SK-N-DZ (cell line): ENCODE measurements around the gene SNN.

Experiments
- DNase-seq: peaks from one replicate; pipeline ENCODE4 v3.0.0-alpha.2; 2015; ENCODE audit warnings: low spot score

The SNN gene

DNA sequence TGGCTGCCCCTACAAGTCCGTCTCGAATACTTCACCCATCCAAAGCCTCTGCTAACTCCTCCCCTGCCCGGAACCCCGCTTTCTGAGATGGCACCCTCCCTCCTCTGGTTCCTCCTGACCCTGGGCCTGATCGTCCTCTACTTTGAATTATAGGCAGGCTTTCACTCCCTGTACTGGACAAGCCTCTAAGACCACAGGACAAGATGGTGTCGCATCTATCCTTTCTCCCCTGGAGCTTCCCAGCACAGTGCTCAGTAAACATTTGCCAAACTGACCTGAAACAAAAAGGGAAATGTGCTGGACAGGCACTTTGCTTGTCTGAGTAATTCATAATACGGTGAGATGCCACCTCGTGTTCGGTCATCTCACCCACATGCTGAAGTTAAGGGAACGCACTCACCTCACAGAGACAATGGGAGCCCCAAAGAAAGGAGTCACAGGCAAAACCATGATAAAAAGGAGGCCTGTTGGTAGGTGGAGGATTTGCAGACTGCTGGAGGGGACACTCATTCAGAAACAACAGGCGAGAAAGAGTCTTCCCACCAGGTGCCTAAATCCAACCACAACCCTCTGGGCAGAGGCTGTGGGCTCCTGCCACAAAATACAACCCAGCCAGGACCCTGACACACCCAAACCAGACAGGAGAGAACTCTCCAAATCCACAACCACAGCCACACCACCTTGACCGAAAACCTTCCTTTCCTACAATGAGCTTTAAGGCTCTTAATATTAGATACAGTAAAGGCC, 28.2 kb downstream of the SNN start:
- DNase-seq: no peak

DNA sequence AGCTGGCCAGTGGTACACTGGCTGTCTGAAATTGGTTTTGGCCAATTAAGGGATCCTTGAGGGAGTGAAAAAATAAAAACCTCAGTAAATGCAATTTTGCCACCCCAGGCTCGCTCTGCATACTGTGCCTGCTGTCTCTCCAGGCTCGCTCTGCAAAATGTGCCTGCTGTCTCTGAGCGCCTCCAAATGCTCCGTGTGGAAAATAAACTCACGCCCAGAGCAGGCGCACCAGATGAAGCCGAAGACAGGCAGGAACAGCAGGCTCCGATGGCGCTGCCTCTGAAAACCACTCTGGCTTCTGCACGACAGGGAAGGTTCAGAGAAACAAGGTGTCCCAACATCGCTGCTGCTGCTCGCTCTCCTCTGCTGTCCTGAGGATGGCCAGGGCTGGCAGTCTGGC, 29.1 kb downstream of the SNN start:
- no peak for DNase-seq

DNA sequence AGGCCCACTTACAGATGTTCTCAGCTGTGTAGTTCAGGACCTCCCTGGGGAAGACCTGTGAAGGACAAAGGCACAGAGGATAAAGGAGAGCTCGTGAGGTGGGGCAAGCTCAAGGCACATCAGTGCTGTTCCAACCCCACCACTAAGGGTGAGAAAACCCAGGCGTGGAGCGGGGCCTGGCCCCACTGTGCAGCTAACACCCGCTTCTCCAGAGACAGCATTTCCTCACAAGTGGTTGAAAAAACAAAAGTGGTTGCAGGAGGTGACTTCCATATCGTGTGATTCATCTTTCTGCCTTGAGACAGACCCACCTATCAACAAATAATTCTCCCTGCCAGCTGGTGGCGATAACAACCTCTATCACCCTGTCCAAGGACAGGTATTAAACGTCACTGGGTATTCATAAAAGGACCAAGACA, 30.0 kb downstream of the SNN start:
- no peak for DNase-seq

DNA sequence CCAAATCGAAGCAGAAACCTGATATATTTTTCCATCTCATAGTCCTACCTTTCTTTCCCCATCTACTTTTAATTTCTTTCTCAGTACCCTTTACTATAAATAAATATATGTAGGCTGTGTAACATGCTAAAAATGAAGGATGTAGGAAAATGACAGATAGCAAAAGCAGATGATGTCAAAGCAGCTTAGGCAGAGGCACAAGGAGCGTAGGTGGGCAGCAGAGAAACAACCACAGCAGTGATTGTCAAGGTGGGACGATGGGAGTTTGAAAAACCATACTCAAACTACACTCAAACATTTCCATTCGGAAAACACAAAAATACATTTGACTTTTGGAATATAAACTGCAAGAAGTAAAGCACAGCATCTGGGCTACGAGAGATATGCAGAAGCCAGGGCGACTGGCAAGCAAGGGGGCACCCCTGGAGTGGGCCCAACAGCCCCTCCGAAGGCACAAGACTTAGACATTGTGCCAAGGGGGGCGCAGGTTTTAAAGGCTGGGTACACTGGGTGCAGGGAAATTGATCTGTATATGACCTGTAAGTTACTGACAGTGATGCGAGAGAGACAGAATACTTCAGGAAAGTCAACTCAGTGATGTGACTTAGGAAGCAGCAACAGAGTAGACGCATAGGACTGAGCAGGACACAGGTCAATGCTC, 31.1 kb downstream of the SNN start:
- no peak for DNase-seq

DNA sequence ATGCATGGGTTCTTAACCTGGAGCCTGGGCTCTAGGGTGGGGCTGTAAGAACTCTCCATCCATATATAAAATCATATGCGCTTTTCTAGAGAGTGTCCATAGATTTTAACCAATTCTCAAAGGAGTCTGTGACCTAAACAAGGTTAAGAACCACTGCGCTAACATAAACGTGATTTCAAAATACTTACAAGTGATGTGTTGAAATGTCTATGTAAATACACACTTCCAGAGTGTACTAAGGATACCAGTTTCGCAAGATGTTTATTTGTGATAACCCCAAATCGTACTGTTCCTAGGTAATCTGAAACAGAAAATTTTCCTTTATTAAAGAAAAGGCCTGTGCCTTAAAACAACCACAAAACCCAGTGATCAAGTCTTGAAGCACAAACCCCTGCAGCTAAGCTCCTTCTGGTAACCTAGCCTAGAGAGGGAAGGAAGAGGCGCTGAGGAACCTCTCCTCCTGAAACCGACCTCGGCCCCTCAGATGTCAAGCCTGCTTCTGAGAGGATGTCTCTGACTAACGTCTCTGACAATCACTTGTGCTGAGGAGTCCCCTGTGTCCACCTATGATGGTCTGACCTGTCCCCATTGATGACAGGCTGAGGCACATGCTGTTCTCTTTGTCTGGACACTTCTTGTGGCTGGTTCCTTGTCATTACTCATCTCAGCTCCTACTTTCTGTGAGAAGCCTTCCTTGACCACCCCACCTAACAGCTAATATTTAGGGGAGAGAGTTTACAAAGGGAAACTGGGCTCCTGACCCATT, 32.2 kb downstream of the SNN start:
- no peak for DNase-seq

DNA sequence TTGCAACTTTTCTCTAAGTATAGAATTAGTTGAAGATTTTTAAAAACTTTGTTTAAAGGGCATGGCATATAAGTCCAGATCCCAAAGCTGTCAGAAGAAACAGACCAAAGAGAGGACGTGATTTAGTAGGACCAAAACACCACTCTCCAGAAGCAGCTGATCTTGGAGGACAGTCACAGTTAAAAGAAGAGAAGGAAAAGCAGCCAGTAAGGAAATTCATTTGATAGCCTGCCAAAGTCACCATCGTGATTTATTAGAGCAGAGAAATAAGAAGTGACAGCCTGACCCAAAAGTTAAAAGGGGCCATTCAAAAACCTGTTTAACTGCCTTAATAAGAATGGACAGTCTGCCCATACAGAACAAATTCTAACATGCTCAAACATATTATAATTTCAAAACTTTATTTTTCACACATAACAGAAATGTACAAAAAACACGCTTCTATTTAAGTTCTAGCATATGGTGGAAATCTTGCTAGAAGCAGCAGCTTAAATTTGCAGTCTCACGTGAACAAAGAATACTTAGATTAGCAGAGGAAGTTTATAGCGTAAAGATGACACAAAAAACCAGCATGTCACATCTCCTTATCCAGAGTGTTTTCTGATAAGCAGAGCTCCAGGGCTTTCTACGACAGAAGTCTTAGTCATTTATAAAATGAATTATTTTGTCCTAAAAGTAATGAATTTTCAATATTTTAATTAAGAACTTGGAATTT, 37.2 kb downstream of the SNN start:
- no peak for DNase-seq

DNA sequence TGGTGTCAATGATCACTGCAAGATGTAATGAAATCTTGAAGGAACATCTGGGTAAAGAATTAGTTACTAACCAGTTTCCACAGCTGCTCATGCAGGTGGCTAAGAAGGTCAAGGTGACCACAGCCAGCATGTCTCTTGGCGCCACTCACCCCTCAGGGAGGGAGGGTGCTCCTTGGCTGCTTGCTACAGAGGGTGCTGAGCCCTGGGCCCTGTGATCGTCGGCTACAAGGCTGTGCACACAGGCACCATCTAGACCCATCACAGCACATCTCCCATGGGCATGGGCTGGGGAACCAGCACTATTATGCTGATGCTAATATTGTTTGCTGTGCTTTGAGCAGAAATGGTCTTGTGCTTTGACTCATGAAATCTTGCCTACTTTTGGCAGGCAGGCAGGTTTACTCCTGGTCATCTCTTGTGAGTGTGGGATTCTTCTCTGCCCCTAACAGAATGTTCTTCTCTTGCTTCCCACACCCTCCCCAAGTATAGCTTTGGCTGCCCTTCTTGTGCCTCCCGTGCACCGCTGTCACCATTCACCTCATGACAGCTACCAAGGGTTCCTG, 38.0 kb downstream of the SNN start:
- DNase-seq: no peak

DNA sequence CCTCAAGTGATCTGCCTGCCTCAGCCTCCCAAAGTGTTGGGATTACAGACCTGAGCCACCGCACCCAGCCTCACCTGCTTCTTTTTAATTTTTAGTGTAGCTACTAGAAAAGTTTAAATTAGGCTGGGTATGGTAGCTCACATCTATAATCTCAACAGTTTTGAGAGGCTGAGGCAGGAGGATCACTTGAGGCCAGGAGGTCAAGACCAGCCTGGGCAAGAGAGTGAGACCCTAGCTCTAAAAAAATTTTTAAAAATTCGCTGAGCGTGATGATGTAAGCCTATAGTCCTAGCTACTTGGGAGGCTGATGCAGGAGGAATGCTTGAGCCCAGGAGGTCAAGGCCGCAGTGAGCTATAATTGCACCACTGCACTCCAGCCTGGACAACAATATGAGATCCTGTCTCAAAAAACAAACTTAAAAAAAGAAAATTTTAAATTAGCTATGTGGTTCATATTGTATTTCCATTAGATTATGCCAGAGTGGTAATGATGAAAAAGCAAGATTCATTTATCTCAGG, 39.5 kb downstream of the SNN start:
- DNase-seq: no peak

DNA sequence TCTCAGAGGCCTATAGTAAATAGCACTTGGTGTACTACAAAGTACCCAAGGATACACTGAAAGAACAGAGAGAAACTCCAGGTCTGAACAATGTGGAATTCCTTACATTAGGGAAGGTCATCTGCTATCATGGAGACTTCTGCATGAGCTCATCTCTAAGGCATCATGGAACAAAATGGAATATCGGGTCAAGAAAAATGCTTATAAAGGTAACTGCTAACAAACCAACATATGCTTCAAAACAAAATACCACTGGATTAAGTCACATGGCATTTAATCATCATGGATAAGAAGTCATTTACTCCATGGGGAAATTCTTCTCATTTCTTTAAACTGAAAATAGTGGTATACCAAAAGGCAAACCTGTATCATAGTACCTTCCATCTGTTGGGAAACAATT, 40.2 kb downstream of the SNN start:
- DNase-seq: no peak

DNA sequence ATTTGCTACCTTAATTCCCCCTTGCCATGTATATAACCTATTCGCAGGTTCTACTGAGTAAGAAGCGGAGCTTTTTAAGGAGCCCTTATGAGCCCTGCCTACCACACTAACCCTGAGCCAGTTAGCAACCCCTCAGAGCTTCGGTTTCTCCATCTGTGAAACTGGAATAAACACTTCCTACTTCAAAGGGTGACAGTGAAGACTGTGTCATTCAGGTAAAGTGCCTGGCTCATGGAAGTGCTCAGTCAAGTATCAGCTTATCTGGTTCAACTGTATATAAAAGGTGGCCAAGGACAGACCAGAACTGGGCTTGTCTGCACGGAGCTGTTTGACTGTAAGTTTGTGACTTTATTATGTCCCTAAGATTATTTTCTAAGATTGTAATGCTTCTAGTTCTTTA, 43.4 kb downstream of the SNN start:
- DNase-seq: no peak

DNA sequence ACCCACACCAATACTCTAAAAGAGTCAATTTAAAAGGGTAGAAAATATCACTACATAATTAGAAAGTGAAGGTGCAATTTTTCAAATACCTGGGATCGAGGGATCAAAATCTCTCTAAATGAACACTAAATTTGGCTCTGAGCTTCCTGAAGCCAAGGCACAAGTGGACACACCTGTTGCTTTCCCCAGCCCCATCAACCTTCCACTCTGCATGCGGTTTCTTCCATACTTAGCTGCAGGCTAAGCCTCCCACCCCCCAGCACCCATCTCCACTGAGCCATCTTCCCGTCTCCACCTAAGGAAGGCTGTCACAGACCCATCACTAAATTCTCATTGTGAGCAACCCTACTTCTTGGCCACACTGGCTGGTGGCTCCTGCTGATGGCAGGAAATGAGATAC, 43.9 kb downstream of the SNN start:
- no peak for DNase-seq

DNA sequence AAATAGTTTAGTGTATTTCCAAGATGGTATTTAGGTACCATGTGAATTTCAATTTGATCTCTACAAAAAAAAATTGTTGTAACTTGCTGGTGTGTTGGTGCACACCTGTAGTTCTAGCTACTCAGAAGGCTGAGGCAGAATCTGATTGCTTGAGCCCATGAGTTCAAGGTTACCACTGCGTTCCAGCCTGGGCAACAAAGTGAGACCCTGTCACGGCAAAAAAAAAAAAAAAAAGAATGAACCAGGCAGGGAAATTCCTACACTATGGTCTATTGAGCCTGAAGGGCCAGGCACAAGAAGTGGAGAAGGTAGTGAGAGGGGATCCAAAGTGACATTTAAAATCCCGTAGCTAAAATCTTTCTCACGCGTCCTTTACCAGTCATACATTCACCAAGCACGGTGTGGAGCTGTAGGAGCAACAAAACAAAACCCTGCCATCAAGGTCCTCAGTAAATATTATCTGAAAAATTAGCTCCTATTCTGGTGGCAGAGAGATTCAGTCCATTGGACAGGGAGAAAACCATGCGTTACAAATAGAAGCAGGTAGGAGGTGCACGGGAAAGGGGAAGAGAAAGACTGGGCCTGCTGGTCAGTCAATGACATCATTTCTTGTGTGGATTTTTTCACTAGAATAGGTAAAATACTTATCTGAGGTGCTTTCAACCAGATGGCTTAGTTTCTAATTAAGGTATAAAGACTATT, 47.1 kb downstream of the SNN start:
- no peak for DNase-seq

DNA sequence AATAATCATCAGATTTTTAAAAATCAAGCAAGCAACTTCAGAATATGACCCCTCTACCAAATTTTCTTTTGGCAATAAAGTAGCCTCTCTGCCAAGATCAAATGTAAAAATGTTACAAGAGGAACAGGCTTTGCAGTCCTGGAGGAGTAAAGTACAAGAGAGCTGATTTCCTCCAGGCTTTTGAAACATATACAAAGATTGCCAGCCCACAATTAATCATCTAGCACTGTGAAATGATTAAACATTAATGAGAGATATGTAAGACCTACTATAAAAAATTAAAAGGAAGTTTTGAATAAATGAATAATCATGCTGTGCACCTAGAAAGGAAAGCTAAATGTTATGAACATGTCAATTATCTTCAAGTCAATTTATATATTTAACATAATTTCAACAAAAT, 48.1 kb downstream of the SNN start:
- DNase-seq: no peak

DNA sequence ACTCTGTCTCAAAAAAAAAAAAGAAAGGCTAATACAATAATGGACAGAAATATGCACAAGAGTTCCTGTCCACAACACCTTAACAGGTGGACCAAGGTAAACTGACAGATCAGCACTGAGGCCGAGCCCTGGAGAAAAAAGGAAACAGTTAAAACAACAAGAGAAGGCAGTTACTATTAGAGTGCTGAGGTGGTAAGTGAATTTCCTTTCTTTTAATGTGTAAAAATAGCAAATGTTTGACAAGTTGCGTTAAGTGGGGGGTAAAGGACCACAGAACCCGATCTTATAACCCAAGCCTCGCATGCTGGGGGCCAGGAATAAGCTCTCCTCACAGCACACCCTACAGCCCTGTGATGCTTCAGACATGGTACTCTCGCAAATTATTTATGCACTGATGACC, 49.6 kb downstream of the SNN start:
- DNase-seq: no peak

DNA sequence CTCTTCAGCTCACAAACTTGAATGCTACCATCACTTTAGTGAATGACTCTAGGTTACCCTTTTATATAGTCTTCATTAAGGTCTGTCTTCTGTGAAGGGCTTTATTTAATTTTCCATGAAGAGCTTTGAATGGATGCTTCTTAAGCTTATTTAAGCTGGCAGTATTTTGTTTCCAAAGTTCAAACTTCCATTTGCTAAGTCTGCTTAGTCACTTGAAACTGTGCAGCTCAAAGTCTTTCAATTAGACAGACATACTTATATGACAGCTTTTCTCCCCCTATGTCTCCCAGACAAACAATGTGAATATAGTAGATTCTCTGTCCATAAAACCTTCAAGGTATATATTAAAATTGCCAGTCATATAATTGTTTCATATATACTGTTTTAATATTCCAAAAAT, 50.9 kb downstream of the SNN start:
- DNase-seq: no peak

DNA sequence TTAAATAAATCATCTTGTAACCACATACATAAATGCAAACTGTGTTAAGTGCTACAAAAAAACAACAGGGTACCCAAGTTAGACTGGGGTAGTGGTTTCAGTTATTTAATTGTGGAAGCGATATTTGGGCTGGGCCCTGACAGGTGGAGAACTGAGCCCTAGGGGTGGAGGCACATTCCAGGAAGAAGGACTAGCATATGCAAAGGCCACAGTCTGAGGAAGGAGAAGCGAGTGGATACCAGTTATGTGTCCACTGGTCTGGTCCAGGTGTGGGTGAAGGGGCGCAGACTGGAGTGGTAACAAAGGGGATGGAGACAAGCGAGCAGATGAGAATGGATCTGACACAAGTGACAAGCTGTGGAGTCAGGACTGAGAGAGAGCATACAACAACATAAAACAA, 51.5 kb downstream of the SNN start:
- no peak for DNase-seq

DNA sequence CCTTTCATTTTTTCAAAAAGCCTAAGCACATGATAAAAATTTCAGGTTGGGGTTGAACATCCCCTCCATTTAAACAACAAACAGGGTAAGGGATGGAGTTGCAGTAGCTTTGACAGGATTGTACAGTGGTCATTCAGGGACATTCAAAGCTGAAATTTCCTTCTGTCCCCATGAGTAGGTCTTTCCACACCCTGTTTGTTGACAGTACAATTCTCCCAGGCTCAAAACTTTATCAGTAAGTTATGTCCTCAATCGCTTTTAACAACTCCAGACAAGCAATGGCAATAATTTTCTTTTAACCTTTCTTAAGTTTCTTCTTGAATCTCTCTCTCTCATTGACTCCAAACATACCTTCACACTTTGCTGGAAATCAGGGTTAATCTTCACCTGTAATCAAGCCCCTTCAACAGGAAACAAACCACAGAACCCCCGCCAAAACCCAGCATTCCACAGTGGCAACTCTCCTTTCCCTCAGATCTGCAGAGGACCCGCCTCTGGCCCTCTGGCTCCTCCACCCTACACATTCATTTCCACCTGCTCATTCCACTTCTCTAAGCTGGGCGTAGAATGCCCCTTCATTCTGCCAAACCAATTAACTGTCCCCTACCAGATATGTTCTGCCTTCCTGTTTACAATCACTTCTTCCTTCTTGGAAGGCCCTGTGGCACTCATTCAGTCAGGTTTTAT, 53.7 kb downstream of the SNN start:
- DNase-seq: no peak

DNA sequence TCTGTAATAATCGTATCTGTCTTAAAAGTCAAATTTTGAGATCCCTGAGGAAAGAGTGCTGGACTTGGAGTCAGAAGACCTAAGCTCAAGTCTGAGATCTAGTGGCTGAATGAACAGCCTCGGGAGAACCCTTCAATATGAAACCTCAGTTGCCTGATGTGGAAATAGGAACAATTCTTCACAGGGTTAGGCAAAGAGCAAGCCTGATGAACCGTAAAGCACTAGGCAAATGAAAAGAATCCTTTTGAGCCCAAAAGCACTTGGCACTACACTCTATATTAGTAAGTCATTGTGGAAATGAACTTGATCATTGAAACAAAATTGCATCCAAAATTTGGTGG, 54.2 kb downstream of the SNN start:
- DNase-seq: no peak

DNA sequence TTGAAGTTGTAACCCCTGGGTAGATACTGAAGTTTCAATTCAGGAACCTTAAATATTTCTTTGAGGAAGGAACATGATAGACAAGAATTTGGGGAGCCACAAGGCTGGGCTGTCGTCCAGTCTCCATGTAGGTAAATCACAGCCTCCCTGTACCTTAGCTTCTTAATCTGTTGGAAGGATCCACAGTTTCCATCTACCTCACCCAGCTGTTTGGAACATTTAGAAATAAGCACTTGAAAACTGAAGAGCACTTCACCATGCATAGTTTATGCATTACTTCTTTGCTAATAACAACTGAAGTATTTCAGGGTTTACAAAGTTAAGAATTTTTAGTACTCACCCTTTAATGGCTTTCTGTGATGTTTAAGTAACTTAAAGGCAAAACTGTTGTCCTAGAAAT, 57.2 kb downstream of the SNN start:
- DNase-seq: no peak

DNA sequence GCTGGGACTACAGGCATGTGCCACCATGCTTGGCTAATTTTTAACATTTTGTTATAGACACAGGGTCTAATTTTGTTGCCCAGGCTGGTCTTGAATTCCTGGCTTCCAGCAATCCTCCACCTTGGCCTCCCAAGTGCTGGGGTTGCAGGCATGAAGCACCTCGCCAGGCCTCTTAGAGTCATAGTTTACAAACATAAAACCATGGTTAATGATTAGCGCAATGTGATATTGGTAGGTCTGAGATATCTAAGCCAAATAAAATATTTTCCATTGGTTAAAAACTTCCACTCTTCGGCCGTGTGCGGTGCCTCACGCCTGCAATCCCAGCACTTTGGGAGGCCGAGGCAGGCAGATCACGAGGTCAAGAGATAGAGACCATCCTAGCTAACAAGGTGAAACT, 57.8 kb downstream of the SNN start:
- no peak for DNase-seq
